Measurements from ENCODE around the gene PARD3B. TPM values are rescaled to one million over a fixed set of nuclear protein-coding genes. Genes with fewer than 3 reads are reported as not detected.

The PARD3B gene
- total and polyA plus RNA-seq, 2 of the 4 experiments (the other 2 are of a cell fraction), result 3.3 to 15.6 TPM

- Histone ChIP-seq H2AK9ac (replicated peaks; ENCODE audit: low read depth, low read length, poor library complexity) (no peak overlapping the region), H3K4me1 (ENCODE audit: control insufficient read depth, insufficient read depth, low read length) (no peaks in the 10 kb centered on the region), H3K9ac (ENCODE audit: low read depth, low read length) (no peak overlapping the region), H3K79me1 (ENCODE audit: low read depth in 1 of 2, low read length in 2 of 2) (no peaks in the 10 kb centered on the region), H2AK5ac (ENCODE audit: low read depth, low read length) (no peak overlapping the region), H3K27me3 (ENCODE audit: control insufficient read depth, insufficient read depth, low read length) (no peaks in the 10 kb centered on the region), H2BK5ac (ENCODE audit: low read depth, low read length, poor library complexity, severe bottlenecking) (no peak overlapping the region), H3K23ac (ENCODE audit: low read depth, low read length) (no peak overlapping the region), H3K9me1 (ENCODE audit: insufficient read depth, low read length) (no peaks in the 10 kb centered on the region), H3K14ac (replicated peaks; ENCODE audit: low read depth, low read length) (no peak overlapping the region), H3K9me3 (ENCODE audit: control insufficient read depth, insufficient read depth, low read length) (no peaks in the 10 kb centered on the region), H2BK15ac (ENCODE audit: low read depth, low read length) (no peak overlapping the region), H3K27ac (ENCODE audit: insufficient read depth, low read length) (no peak overlapping the region), H3K4me2 (ENCODE audit: low read depth, low read length) (no peak overlapping the region), H3K36me3 (ENCODE audit: control insufficient read depth, insufficient read depth, low read length) (no peaks in the 10 kb centered on the region; the same call in 1 of the 2 replicates), H4K5ac (ENCODE audit: low read depth, low read length) (no peak overlapping the region), H4K20me1 (ENCODE audit: insufficient read depth, low read length) (no peaks in the 10 kb centered on the region), H4K91ac (ENCODE audit: insufficient read depth, low read depth, low read length) (no peak overlapping the region), H3K18ac (ENCODE audit: low read depth, low read length) (no peak overlapping the region), H4K8ac (ENCODE audit: low read depth in 2 of 2, low read length in 2 of 2) (no peak overlapping the region), H3K4ac (ENCODE audit: low read depth, low read length) (no peak overlapping the region), H2AFZ (replicated peaks; ENCODE audit: low read length, poor library complexity) (no peak overlapping the region), H3K56ac (ENCODE audit: extremely low read depth, insufficient read depth, low read length) (no peak overlapping the region), H3K4me3 (ENCODE audit: insufficient read depth, low read depth, low read length) (no peak overlapping the region), H2BK120ac (ENCODE audit: low read depth, low read length) (no peak overlapping the region), H2BK20ac (ENCODE audit: low read depth, low read length) (no peak overlapping the region)
- ATAC-seq (ENCODE audit: low read depth) (no peak), DNase-seq (peak; percentile 45)
- intact Hi-C loops (cut with micrococcal nuclease) (no loop called here), dilution Hi-C loops (cut with HindIII; ENCODE audit: low sequenced_read_pairs, unreplicated experiment) (no loop called here), in situ Hi-C loops (cut with MboI; ENCODE audit: low sequenced_read_pairs) (no loop called here)
- CTCF ChIA-PET, result no interaction called here
- no TSS peak for BruUV-seq (replicated peaks)
- WGBS, 2 experiments (ENCODE audit: extremely low coverage in 2 of 2, insufficient read length in 1 of 2), result no CpG with 5 or more reads among the region's 2 CpGs
- POLR2A ChIA-PET (ENCODE audit: unreplicated experiment), result no interaction called here
- TF ChIP-seq, protein P1, sequence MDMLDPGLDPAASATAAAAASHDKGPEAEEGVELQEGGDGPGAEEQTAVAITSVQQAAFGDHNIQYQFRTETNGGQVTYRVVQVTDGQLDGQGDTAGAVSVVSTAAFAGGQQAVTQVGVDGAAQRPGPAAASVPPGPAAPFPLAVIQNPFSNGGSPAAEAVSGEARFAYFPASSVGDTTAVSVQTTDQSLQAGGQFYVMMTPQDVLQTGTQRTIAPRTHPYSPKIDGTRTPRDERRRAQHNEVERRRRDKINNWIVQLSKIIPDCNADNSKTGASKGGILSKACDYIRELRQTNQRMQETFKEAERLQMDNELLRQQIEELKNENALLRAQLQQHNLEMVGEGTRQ (IDR thresholded peaks at IDR 0.05; ENCODE audit: low read depth, low read length), result no peak
- TF ChIP-seq ELK1 (IDR thresholded peaks at IDR 0.05; ENCODE audit: borderline replicate concordance, low read depth, low read length) (no peak), MAZ (IDR thresholded peaks at IDR 0.05; ENCODE audit: borderline replicate concordance, low read depth, low read length) (no peak), MAFK (IDR thresholded peaks at IDR 0.05; ENCODE audit: low read depth, low read length) (no peak), RCOR1 (IDR thresholded peaks at IDR 0.05; ENCODE audit: insufficient replicate concordance, low read length) (no peak), SMC3 (IDR thresholded peaks at IDR 0.05; ENCODE audit: low read depth, low read length) (no peak), MXI1 (IDR thresholded peaks at IDR 0.05; ENCODE audit: borderline replicate concordance, low read depth, low read length) (no peak), RAD21 (IDR thresholded peaks at IDR 0.05; ENCODE audit: low read length) (no peak), CTCF (conservative IDR thresholded peaks at IDR 0.05; ENCODE audit: low read depth, low read length) (no peak), POLR2A (IDR thresholded peaks at IDR 0.05; ENCODE audit: low read depth, low read length) (no peak), NFE2L2 (IDR thresholded peaks at IDR 0.05; ENCODE audit: low read depth, low read length) (no peak), CEBPB (IDR thresholded peaks at IDR 0.05; ENCODE audit: low read depth, low read length) (no peak), RFX5 (IDR thresholded peaks at IDR 0.05; ENCODE audit: low read depth, low read length) (no peak), FOS (IDR thresholded peaks at IDR 0.05; ENCODE audit: low read depth, low read length) (no peak), CHD1 (IDR thresholded peaks at IDR 0.05; ENCODE audit: low read depth, low read length) (no peak), BHLHE40 (IDR thresholded peaks at IDR 0.05; ENCODE audit: low read depth, low read length) (no peak)
Measured at GRCh38 chr2:205259121-205259520, 713.8 kb downstream of the PARD3B start.
